Fibroblast of pulmonary artery (primary cell): ENCODE results near the gene SYT8.
"Not testable (repeated sequence)": the region's sequence is repeated elsewhere in the genome, so short reads cannot be mapped to it uniquely, and the experiment has no call there.

Experiments
- DNase-seq: peaks from one replicate; pipeline ENCODE4 v3.0.0-alpha.2; 2010; ENCODE audit warnings: low read depth
- H3K4me3 ChIP-seq: replicated peaks from 2 replicates; pipeline ENCODE4 v1.5.1; 2011; ENCODE audit warnings: low read depth, mild to moderate bottlenecking, control low read depth, low read length, moderate library complexity
- TF ChIP-seq, protein P1 (sequence below): IDR thresholded peaks from 2 replicates; pipeline ENCODE4 v1.5.1; 2011; ENCODE audit warnings: mild to moderate bottlenecking, control low read depth, low read length, inconsistent platforms; ENCODE audit errors: missing control alignments

The SYT8 gene

DNA sequence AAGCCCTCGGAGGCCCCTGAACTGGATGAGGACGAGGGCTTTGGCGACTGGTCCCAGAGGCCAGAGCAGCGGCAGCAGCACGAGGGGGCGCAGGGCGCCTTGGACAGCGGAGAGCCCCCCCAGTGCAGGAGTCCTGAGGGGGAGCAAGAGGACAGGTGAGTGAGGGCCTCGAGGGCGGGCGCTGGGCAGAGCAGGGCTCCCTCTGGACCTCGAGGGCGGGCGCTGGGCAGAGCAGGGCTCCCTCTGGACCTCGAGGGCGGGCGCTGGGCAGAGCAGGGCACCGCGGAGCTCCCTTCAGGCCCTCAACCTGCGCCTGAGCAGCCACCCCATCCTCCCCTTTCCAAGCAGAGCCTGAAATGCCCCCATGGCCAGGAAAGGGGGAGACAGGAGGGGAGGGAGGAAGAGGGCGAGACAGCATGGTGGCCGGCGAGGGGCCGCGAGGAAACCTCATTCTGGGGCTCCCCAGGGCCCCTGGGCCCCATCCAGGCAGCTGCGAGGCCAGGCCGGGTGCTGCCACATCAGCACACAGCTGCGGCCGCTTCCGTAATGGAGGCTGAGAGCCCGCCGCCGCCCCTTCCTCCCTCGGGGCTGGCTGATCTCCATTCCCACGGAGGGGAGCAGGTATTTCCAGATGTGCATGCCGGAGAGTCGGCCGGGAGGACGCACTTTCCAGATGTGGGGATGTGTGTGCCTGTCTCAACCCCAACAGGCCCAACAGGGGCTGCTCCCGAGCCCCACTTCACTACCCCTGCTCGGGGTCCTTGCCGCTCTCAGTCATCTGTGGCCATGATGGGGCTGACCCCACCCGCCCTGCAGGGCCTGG is 46.9 kb downstream of the SYT8 start:
- no peak for DNase-seq
- H3K4me3 ChIP-seq: no peak overlapping the region
- TF ChIP-seq, protein P1, sequence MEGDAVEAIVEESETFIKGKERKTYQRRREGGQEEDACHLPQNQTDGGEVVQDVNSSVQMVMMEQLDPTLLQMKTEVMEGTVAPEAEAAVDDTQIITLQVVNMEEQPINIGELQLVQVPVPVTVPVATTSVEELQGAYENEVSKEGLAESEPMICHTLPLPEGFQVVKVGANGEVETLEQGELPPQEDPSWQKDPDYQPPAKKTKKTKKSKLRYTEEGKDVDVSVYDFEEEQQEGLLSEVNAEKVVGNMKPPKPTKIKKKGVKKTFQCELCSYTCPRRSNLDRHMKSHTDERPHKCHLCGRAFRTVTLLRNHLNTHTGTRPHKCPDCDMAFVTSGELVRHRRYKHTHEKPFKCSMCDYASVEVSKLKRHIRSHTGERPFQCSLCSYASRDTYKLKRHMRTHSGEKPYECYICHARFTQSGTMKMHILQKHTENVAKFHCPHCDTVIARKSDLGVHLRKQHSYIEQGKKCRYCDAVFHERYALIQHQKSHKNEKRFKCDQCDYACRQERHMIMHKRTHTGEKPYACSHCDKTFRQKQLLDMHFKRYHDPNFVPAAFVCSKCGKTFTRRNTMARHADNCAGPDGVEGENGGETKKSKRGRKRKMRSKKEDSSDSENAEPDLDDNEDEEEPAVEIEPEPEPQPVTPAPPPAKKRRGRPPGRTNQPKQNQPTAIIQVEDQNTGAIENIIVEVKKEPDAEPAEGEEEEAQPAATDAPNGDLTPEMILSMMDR: no peak

DNA sequence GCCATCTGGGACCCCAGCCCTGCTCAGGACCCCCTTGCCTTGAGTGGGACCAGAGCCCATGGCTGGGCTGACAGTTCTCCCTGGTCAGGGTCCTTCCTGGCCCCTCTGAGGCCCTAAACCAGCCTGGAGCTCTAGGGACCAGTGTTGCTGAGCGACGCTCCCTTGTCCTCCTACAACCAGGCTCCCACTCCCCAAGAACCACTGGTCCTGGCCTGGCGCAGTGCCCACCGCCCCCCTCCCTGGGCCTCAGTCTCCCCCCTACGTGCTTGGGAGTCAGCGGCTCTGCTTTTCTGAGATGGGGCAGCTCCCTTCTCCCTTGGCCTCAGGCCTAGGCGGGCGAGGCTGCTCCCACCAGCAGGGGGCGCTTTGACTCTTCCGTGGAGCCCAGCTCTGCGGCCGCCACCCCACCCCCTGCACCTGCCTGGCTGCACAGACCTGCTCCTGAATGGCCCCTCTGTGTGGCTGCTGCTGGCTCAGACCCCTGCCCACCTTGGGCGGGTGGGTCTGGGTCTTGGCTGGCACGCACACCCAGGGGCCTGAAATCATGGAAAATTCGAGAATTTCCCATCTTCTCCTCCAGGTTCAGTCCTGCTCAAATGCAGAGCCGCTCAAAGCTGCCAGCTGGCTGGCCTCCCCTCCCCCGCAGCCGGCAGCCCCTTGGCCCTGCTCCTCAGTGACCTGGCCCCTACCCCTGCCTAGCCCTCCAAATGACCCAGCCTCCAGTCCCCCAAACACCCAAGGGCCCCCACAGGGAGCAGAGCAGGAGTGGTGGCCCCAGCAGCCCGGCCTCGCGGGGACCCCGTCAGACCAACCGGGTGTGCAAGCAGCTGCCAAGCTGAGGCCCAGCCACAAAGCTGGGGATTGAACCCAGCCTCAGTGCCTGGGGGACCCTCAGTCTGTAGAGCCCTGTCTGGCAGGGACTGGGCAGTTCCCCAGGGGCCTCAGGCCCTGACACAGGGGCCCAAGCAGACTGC is 47.8 kb downstream of the SYT8 start:
- TF ChIP-seq, protein P1: peak; percentile 80
- H3K4me3 ChIP-seq: no peak overlapping the region
- peak; percentile 77 for DNase-seq

DNA sequence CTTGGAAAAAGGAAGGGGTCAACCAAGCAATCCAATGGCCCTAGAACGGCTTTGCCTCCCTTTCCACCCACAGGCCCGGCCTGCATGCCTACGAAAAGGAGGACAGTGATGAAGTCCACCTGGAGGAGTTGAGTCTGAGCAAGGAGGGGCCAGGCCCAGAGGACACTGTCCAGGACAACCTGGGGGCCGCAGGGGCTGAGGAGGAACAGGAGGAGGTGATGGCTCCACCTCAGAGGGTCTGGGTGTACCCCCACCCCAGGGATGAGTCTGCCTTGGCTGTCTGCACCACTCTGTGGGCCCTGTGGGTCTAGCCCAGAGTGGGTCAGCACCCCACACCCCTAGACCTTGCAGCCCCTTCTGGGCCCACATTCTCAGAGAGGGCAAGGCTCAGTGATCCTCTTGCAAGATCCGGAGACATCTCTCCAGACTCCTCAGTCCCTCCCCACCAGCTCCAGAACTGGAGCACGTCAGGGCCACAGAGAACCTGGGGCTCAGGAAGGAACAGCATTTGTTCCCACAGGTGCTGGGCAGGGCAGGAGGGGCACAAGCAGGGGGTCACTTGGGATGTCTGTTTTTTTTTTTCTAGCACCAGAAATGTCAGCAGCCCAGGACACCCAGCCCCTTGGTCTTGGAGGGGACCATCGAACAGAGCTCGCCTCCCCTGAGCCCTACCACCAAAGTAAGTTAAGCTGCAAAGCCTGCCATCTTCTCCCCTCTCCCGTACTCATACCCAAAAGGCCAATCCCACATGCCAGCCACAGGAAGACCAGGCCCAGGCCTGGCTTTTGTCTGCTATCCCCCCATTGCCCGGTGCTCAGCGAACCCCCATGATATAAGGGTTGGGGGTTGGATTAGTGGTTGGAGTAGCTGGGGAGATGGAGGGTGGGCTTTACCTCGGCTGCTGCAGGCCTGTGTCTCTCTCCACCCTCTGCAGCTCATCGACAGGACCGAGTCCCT is 48.8 kb downstream of the SYT8 start:
- DNase-seq: no peak
- TF ChIP-seq, protein P1: no peak
- H3K4me3 ChIP-seq: no peak overlapping the region

DNA sequence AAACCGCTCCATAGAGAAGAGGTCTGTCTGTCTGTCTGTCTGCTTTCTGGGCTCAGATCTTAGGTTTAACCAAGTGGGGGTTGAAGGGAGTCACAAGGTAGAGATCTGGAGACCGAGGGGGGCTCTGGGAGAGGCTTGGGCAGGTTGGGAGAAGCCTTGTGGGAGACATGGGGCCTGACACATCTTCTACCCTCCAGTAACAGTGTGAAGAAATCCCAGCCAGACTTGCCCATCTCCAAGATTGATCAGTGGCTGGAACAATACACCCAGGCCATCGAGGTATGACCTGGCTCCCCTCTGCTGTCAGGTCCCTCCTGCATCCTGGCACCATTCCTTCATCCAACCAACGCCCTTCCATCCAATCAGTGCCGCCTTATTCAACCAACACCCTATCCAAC is 49.5 kb downstream of the SYT8 start:
- H3K4me3 ChIP-seq: no peak overlapping the region
- DNase-seq: no peak
- TF ChIP-seq, protein P1: no peak

DNA sequence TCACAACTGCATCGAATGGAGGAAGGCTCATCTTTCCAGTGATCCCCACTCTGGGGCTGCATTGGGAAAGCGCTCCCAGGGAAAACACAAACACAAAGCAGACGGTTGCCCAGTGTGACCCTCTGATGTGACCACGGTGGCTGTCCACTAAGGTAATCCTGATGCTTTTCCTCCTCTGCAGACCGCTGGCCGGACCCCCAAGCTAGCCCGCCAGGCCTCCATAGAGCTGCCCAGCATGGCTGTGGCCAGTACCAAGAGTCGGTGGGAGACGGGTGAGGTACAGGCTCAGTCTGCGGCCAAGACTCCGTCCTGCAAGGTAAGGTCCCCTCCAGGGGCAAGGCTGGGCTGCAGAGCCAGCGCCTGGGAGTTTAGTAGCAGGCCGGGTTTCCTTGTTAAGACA is 51.8 kb downstream of the SYT8 start:
- not testable (repeated sequence) for DNase-seq, H3K4me3 ChIP-seq
